Measurements from ENCODE around the gene SCGB1A1.
"Not testable (repeated sequence)": the region's sequence is repeated elsewhere in the genome, so short reads cannot be mapped to it uniquely, and the experiment has no call there.

SCGB1A1 gene

GRCh38 chr11:62418733-62419132, at the start of gene SCGB1A1:
SCGB1A1 (plus strand) TSS chr11:62419033; CDS start chr11:62419096, 63 bp downstream.
- DNase-seq (ENCODE audit: low spot score) = no peak

GRCh38 chr11:62370743-62371440, 47.9 kb upstream of the SCGB1A1 start:
- DNase-seq (ENCODE audit: low spot score) = no peak

GRCh38 chr11:62372871-62373270, 46.0 kb upstream of the SCGB1A1 start:
- no peak for DNase-seq (ENCODE audit: low spot score)

GRCh38 chr11:62373464-62374119, 45.2 kb upstream of the SCGB1A1 start:
- no peak for DNase-seq (ENCODE audit: low spot score)

- DNase-seq (ENCODE audit: low spot score) = no peak
These were observed 44.0 kb upstream of the SCGB1A1 start for GRCh38 chr11:62374801-62375200.

GRCh38 chr11:62378459-62379063, 40.3 kb upstream of the SCGB1A1 start:
- peak; percentile 91 for DNase-seq (ENCODE audit: low spot score)

- peak; percentile 91 for DNase-seq (ENCODE audit: low spot score)
These were observed 39.2 kb upstream of the SCGB1A1 start for GRCh38 chr11:62379586-62379985.

GRCh38 chr11:62380821-62381245, 38.0 kb upstream of the SCGB1A1 start:
- DNase-seq (ENCODE audit: low spot score) = peak; percentile 91

- no peak for DNase-seq (ENCODE audit: low spot score)
These were observed 35.0 kb upstream of the SCGB1A1 start for GRCh38 chr11:62383822-62384221.

- DNase-seq (ENCODE audit: low spot score) = not testable (repeated sequence)
These were observed 32.8 kb upstream of the SCGB1A1 start for GRCh38 chr11:62386083-62386482.

- no peak for DNase-seq (ENCODE audit: low spot score)
These were observed 31.5 kb upstream of the SCGB1A1 start for GRCh38 chr11:62387381-62387780.

- DNase-seq (ENCODE audit: low spot score) = no peak
These were observed 29.8 kb upstream of the SCGB1A1 start for GRCh38 chr11:62388999-62389398.

GRCh38 chr11:62390237-62390636, 28.6 kb upstream of the SCGB1A1 start:
- DNase-seq (ENCODE audit: low spot score) = no peak

- no peak for DNase-seq (ENCODE audit: low spot score)
These were observed 28.1 kb upstream of the SCGB1A1 start for GRCh38 chr11:62390722-62391121.

GRCh38 chr11:62391642-62392425, 27.0 kb upstream of the SCGB1A1 start:
- DNase-seq (ENCODE audit: low spot score) = no peak

- DNase-seq (ENCODE audit: low spot score) = no peak
These were observed 26.3 kb upstream of the SCGB1A1 start for GRCh38 chr11:62392506-62392905.

- DNase-seq (ENCODE audit: low spot score) = no peak
These were observed 25.7 kb upstream of the SCGB1A1 start for GRCh38 chr11:62393061-62393611.

GRCh38 chr11:62393735-62394134, 25.1 kb upstream of the SCGB1A1 start:
- no peak for DNase-seq (ENCODE audit: low spot score)

GRCh38 chr11:62394825-62395538, 23.9 kb upstream of the SCGB1A1 start:
- DNase-seq (ENCODE audit: low spot score) = peak; percentile 93

- no peak for DNase-seq (ENCODE audit: low spot score)
These were observed 22.8 kb upstream of the SCGB1A1 start for GRCh38 chr11:62395885-62396551.
